Endothelial cell of umbilical vein (primary cell): ENCODE results near the gene UGT1A5. TPM values are rescaled to one million over a fixed set of nuclear protein-coding genes. Genes with fewer than 3 reads are reported as not detected.

Experiments
- BruUV-seq: library from RNA; stranded (reverse); fragments of 400-500 nt; replicated peaks from 2 replicates; lab custom pipeline; 2021; lab: Mats Ljungman, UMichigan
- CTCF ChIA-PET: fragments of 300-600, 350-600 bp; sonication (Branson Sonifier 250); formaldehyde crosslinking; loops from one replicate; lab custom pipeline; 2021; ENCODE audit warnings: antibody characterized with exemption, inconsistent platforms; lab: Charles Lee
- POLR2A ChIA-PET: fragments of 300-600, 350-600 bp; sonication (Branson Sonifier 250); formaldehyde crosslinking; loops from one replicate; lab custom pipeline; 2021; ENCODE audit warnings: antibody characterized with exemption, inconsistent platforms; lab: Charles Lee
- DNase-seq: peaks from one replicate; pipeline ENCODE4 v3.0.0-alpha.2; 2011; ENCODE audit warnings: low read depth, low spot score
- FAIRE-seq: peaks from 2 replicates; lab custom pipeline; 2011; peaks lifted over from hg19 to GRCh38; lab: Jason Lieb, UNC
- H2AFZ ChIP-seq: 2 replicates; pipeline ENCODE4 v1.6.0; 2012; ENCODE audit warnings: low read depth, low read length, control low read depth, inconsistent platforms
- H3K27ac ChIP-seq: 2 replicates; pipeline ENCODE4 v1.5.1; 2011; ENCODE audit warnings: low read depth, mild to moderate bottlenecking, control low read depth, low read length, moderate library complexity; ENCODE audit not compliant: insufficient read depth
- H3K27me3 ChIP-seq, 2 experiments: 2 replicates each; pipeline versions ENCODE4 v1.6.0 to v1.6.1; 2011; ENCODE audit warnings: low read length in 2 of 2, mixed read lengths in 1 of 2; ENCODE audit not compliant: control insufficient read depth in 2 of 2, insufficient read depth in 2 of 2
- H3K36me3 ChIP-seq, 2 experiments: 2 replicates in 1 of 2; 3 replicates in 1 of 2; pipeline ENCODE4 v1.5.1; 2011; ENCODE audit warnings: low read length in 2 of 2, mild to moderate bottlenecking in 1 of 2, moderate library complexity in 1 of 2; ENCODE audit not compliant: control insufficient read depth in 2 of 2, insufficient read depth in 2 of 2; ENCODE audit errors: extremely low read depth in 1 of 2
- H3K4me1 ChIP-seq: 3 replicates; pipeline ENCODE4 v1.5.1; 2011; ENCODE audit warnings: mild to moderate bottlenecking, low read length; ENCODE audit not compliant: control insufficient read depth, insufficient read depth; ENCODE audit errors: extremely low read depth
- H3K4me2 ChIP-seq: 2 replicates; pipeline ENCODE4 v1.6.1; 2011; ENCODE audit warnings: low read length, control low read depth, mixed read lengths; ENCODE audit not compliant: insufficient read depth
- H3K4me3 ChIP-seq, 3 experiments: fragments of 200-600 bp in 1 of 3; sonication (generic), shearing (Covaris generic) in 1 of 3; replicated peaks in 1 of 3; 2 replicates each; pipeline ENCODE4 v1.5.1; 2011 to 2016; ENCODE audit warnings: control low read depth in 3 of 3, low read length in 3 of 3, mild to moderate bottlenecking in 2 of 3, inconsistent platforms in 1 of 3, low read depth in 1 of 3, moderate library complexity in 1 of 3; ENCODE audit not compliant: insufficient read depth in 1 of 3
- H3K79me2 ChIP-seq: 2 replicates; pipeline ENCODE4 v1.6.0; 2012; ENCODE audit warnings: low read length, inconsistent platforms; ENCODE audit not compliant: control insufficient read depth, insufficient read depth
- H3K9ac ChIP-seq: replicated peaks from 2 replicates; pipeline ENCODE3; 2011; ENCODE audit warnings: low read length, control low read depth; ENCODE audit not compliant: insufficient read depth; ENCODE audit errors: extremely low read depth
- H3K9me1 ChIP-seq: replicated peaks from 3 replicates; pipeline ENCODE4 v1.6.0; 2011; ENCODE audit warnings: mild to moderate bottlenecking, low read length; ENCODE audit not compliant: control insufficient read depth, insufficient read depth; ENCODE audit errors: extremely low read depth
- H3K9me3 ChIP-seq: replicated peaks from 2 replicates; pipeline ENCODE4 v1.5.1; 2012; ENCODE audit warnings: low read length, inconsistent platforms; ENCODE audit not compliant: control insufficient read depth, insufficient read depth
- H4K20me1 ChIP-seq: replicated peaks from 2 replicates; pipeline ENCODE3; 2011; ENCODE audit warnings: mild to moderate bottlenecking, low read length; ENCODE audit not compliant: control insufficient read depth, insufficient read depth; ENCODE audit errors: extremely low read depth
- EZH2 ChIP-seq: IDR thresholded peaks from 2 replicates; pipeline ENCODE4 v1.6.1; 2012; ENCODE audit warnings: borderline replicate concordance, low read depth, mild to moderate bottlenecking, moderate library complexity, low read length, inconsistent platforms; ENCODE audit not compliant: severe bottlenecking
- JUN ChIP-seq: IDR thresholded peaks from 2 replicates; pipeline ENCODE4 v1.6.1; 2011; ENCODE audit warnings: borderline replicate concordance, low read depth; ENCODE audit not compliant: insufficient read length, insufficient read depth
- MAX ChIP-seq: IDR thresholded peaks from 2 replicates; pipeline ENCODE4 v1.6.1; 2011; ENCODE audit not compliant: insufficient read depth, insufficient read length
- POLR2A ChIP-seq: IDR thresholded peaks from 2 replicates; pipeline ENCODE4 v1.6.1; 2012; ENCODE audit warnings: low read depth, mild to moderate bottlenecking, control low read depth, low read length
- POLR2AphosphoS5 ChIP-seq: IDR thresholded peaks from 2 replicates; pipeline ENCODE4 v1.6.1; 2012; ENCODE audit warnings: low read depth, mild to moderate bottlenecking, control low read depth, low read length, moderate library complexity; ENCODE audit not compliant: insufficient read depth
- dilution Hi-C: fragments of 300-500 bp; cut with MboI; formaldehyde crosslinking; loops from one replicate; pipeline ENCODE4 v1.15.0; 2019; ENCODE audit warnings: low sequenced_read_pairs; ENCODE audit not compliant: extremely low pct_ligation_motif_present
- intact Hi-C: fragments of 100-400 bp; cut with micrococcal nuclease; formaldehyde crosslinking; loops from one replicate; pipeline ENCODE4 v1.10.0; 2022
- polyA plus RNA-seq, 4 experiments: library from polyadenylated mRNA; depleted of rRNA in 3 of 4; stranded (reverse) in 3 of 4; unstranded in 1 of 4; fragments of >200 nt; gene quantifications; 2 replicates each; pipeline versions ENCODE4 v1.2.1 to v1.2.3, GENCODE V29; 2011 to 2012; ENCODE audit warnings: missing spikeins in 1 of 4
- total RNA-seq: library from RNA; stranded (reverse); gene quantifications from 2 replicates; pipeline ENCODE4 v1.2.3, GENCODE V29; 2021
- TF ChIP-seq, protein P1 (sequence below), 2 donors: IDR thresholded peaks; 1 replicate in 1 of 2; 2 replicates in 1 of 2; pipeline ENCODE4 v1.5.1; 2011; ENCODE audit warnings: low read length in 2 of 2, mild to moderate bottlenecking in 2 of 2, moderate library complexity in 2 of 2, control low read depth in 1 of 2, inconsistent platforms in 1 of 2, low read depth in 1 of 2; ENCODE audit not compliant: insufficient read depth in 1 of 2; ENCODE audit errors: extremely low read depth in 1 of 2

The UGT1A5 gene
- total and polyA plus RNA-seq, 2 donors (not counting 3 experiments of a cell fraction or from before 2014, with no cell fraction given): not detected

DNA sequence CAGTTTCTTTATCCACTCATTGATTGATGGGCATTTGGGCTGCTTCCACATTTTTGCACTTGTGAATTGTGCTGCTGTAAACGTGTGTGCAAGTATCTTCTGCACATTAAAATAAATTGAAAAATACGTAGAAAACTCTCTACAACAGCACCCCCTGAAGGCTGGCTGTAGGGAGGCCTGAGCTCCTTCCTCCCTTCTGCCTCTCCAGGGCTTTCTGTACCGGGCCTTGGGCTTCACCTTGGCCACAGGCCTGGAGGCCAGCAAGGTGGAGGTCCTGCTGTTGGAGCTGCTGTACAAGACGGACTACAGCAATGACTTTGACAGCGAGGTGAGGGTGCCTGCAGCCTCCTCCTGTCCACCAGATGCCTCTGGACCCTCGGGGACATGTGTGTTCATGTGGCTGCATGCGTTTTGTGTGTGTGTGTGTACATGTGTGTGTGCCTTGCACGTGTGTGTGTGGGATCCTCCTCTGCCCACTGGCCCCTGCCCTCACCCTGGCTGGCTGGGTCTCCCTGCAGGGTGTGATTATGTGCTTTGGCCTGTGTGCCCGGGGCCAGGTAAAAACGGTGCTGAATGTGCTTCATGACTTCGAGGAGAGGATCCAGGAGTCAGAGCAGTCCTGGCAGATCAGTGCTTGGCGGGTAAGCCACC is 94.6 kb downstream of the UGT1A5 start:
- no peaks in the 10 kb centered on the region for H3K9me1 ChIP-seq
- TF ChIP-seq POLR2AphosphoS5 (no peak), MAX (no peak), POLR2A (no peak), JUN (no peak)

GRCh38 chr2:233807966-233808935 is 95.5 kb downstream of the UGT1A5 start:
- no TSS peak for BruUV-seq
- POLR2A ChIA-PET: no interaction called here
- CTCF ChIA-PET: interaction anchor here (1.8 kb wide), 1 partner anchor 359 kb away, joined by 7 read pairs; no protein-coding TSS in a partner anchor
- TF ChIP-seq EZH2 (no peak), POLR2AphosphoS5 (no peak), JUN (no peak)
- TF ChIP-seq, protein P1, sequence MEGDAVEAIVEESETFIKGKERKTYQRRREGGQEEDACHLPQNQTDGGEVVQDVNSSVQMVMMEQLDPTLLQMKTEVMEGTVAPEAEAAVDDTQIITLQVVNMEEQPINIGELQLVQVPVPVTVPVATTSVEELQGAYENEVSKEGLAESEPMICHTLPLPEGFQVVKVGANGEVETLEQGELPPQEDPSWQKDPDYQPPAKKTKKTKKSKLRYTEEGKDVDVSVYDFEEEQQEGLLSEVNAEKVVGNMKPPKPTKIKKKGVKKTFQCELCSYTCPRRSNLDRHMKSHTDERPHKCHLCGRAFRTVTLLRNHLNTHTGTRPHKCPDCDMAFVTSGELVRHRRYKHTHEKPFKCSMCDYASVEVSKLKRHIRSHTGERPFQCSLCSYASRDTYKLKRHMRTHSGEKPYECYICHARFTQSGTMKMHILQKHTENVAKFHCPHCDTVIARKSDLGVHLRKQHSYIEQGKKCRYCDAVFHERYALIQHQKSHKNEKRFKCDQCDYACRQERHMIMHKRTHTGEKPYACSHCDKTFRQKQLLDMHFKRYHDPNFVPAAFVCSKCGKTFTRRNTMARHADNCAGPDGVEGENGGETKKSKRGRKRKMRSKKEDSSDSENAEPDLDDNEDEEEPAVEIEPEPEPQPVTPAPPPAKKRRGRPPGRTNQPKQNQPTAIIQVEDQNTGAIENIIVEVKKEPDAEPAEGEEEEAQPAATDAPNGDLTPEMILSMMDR (IDR thresholded peaks at IDR 0.05; ENCODE audit: extremely low read depth in 1 of 2, insufficient read depth in 1 of 2, low read depth in 1 of 2, low read length in 2 of 2): no peak
- Histone ChIP-seq H3K9ac (no peak overlapping the region), H3K4me2 (no peak overlapping the region), H2AFZ (no peak overlapping the region), H3K9me1 (no peaks in the 10 kb centered on the region), H3K9me3 (no peaks in the 10 kb centered on the region), H3K79me2 (no peaks in the 10 kb centered on the region), H3K4me3 (no peak overlapping the region), H3K4me1 (no peaks in the 10 kb centered on the region), H3K27ac (no peak overlapping the region), H3K36me3 (no peaks in the 10 kb centered on the region), H4K20me1 (no peaks in the 10 kb centered on the region), H3K27me3 (peaks cover 0 to 1% of the 10 kb centered on the region in 2 experiments)
- DNase-seq: no peak
- intact Hi-C loops: no loop called here
- dilution Hi-C loops: no loop called here
- FAIRE-seq: no peak

More for the DNA sequence above, 94.6 kb downstream of the UGT1A5 start:
- Histone ChIP-seq H3K27ac (no peak overlapping the region), H3K36me3 (no peaks in the 10 kb centered on the region), H3K9me3 (no peaks in the 10 kb centered on the region), H3K4me2 (no peak overlapping the region), H2AFZ (no peak overlapping the region), H3K9ac (no peak overlapping the region), H4K20me1 (no peaks in the 10 kb centered on the region), H3K27me3 (peaks cover 0 to 1% of the 10 kb centered on the region in 2 experiments), H3K79me2 (no peaks in the 10 kb centered on the region), H3K4me1 (no peaks in the 10 kb centered on the region), H3K4me3 (no peak overlapping the region)
- FAIRE-seq: no peak
- dilution Hi-C loops: no loop called here
- ChIA-PET POLR2A (no interaction called here), CTCF (interaction anchor here (1.0 to 1.8 kb wide), 2 partner anchors 359 to 364 kb away, joined by 3 to 7 read pairs; no protein-coding TSS in a partner anchor)
- no peak for DNase-seq
- BruUV-seq: no TSS peak
- intact Hi-C loops: no loop called here
